Measurements from ENCODE around the gene PEX26. TPM values are rescaled to one million over a fixed set of nuclear protein-coding genes. Genes with fewer than 3 reads are reported as not detected.
A peak's percentile ranks its signal among the peaks of the same experiment; 100 is the strongest.
"Not testable (repeated sequence)": the region's sequence is repeated elsewhere in the genome, so short reads cannot be mapped to it uniquely, and the experiment has no call there.

Gene PEX26
- total RNA-seq, 1 experiment from 2014 or later = 19.2 TPM

DNA sequence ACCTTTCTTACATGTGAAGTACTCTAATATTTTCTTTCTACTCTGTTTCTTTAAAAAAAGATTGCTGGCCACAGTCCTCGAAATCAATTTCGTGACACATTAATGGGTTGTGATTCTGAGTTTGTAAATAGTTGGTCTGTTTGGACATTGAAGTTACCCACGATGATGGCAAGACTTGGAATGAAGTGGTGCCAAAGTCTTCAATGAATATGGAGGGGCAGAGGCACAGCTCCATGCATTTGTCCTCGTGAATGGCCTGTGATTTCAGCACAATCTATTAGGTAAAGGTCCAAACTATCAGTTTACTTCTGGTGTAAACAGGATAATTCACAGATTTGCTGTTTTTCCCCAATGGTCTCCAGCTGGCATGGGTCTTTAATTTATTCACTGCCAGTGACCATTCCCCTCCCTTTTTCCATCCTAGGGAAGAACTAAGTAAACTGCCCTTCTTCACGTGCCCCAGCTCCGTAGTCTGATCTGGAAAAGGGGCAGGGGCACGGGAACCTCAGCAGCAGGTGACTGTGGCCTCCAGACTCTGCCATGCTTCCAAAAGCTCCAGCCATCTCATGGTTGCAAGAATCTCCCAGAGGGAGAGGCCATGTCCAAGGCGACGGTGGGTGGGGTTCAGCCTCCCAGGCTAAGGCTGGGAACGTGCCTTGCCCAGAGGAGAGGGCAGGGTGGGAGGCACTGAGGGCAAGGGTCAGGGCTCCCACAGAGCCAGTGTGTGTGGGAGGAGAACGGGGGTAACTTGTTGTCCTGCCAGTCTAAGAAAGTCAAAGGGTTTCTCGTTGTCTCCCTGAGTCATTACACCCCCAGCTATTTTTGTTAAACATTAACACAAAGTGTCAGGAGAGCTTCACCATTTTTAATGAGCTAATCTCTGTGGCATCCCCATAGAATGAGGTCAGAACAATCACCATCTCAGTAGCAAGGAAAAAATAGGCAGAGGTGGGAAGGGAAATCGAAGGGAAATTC, 16.9 kb upstream of the PEX26 start:
- Histone ChIP-seq H3K27me3 (replicated peaks) (no peaks in the 10 kb centered on the region), H3K9me3 (replicated peaks) (no peaks in the 10 kb centered on the region), H3K36me3 (no peaks in the 10 kb centered on the region), H3K4me3 (no peak overlapping the region), H3K4me1 (replicated peaks) (peaks cover 46% of the 10 kb centered on the region), H3K27ac (0 out of 2 replicates have a peak overlapping the region, but pooled peaks have one; percentile 13)
- peak in 1 of 2 experiments; percentile 29 for DNase-seq (ENCODE audit: low read depth in 1 of 2, low spot score in 2 of 2)

- H3K27ac ChIP-seq = no peak overlapping the region
- no peaks in the 10 kb centered on the region for H3K36me3 ChIP-seq
- H3K27me3 ChIP-seq (replicated peaks) = no peaks in the 10 kb centered on the region
- no peak overlapping the region for H3K4me3 ChIP-seq
- H3K9me3 ChIP-seq (replicated peaks) = no peaks in the 10 kb centered on the region
- peaks cover 35% of the 10 kb centered on the region for H3K4me1 ChIP-seq (replicated peaks)
- no peak for DNase-seq (ENCODE audit: low read depth in 1 of 2, low spot score in 2 of 2)
Measured at GRCh38 chr22:18062421-18062820, 15.4 kb upstream of the PEX26 start.

DNA sequence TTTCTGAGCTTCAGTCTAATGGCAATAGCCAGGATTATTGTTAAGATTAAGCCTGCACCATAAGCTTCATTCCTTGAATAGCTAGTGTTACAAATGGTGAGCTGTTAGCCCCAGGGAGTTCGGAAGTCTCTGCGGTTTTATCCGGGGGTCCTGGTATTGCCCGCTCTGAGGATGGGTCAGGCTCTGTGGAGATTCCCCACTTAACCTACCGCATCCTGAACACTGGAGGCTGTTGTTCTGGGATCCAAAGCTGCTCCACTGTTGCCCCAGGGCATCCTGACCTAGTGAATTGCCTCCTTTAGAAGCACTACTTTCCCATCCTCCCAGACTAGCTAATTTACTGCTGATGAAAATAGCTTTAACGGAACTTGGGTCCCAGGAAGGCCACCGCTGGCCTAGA, 14.5 kb upstream of the PEX26 start:
- Histone ChIP-seq H3K9me3 (replicated peaks) (no peaks in the 10 kb centered on the region), H3K4me1 (replicated peaks) (peaks cover 35% of the 10 kb centered on the region), H3K36me3 (no peaks in the 10 kb centered on the region), H3K27me3 (replicated peaks) (no peaks in the 10 kb centered on the region), H3K27ac (no peak overlapping the region), H3K4me3 (no peak overlapping the region)
- peak in 1 of 2 experiments; percentile 29 for DNase-seq (ENCODE audit: low read depth in 1 of 2, low spot score in 2 of 2)

DNA sequence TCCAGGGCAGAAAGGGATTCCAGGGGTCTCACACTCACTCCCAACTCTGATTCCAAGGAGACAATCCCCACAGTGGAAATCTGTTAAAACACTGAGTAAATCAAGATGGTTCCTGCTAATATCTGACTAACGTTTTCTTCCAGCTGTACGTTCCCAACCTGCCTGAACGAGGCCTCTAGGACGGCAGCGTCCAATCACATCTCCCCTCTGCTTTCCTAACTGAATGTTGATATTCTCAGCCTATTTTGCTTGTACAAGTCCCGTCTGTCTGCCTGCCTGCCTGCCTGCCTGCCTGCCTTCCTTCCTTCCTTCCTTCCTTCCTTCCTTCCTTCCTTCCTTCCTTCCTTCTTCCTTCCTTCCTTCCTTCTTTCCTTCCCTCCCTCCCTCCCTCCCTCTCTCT, 14.1 kb upstream of the PEX26 start:
- H3K9me3 ChIP-seq (replicated peaks); H3K36me3 ChIP-seq; H3K4me3 ChIP-seq; H3K27ac ChIP-seq; DNase-seq (ENCODE audit: low read depth in 1 of 2, low spot score in 2 of 2); H3K27me3 ChIP-seq (replicated peaks): not testable (repeated sequence)
- peaks cover 39% of the 10 kb centered on the region for H3K4me1 ChIP-seq (replicated peaks)

DNA sequence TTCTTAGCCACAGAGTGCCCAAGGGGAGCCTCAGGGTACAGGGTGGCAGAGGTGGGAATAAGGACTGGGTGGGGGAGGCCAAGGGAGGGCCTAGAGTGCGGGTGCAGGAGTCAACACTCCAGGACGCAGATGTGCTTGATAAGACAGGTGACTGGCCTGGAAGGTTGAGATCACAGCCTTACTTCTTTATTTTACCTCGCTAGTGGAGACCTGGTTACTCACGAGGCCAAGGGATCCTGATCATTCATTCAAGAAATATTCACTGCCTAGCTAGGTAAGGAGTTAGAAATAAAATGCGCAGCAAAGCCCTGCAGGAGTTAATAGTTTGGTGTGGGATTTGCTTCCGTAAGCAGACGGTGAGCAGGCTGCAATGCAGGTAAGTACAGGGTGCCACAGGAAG, 13.2 kb upstream of the PEX26 start:
- peaks cover 40% of the 10 kb centered on the region for H3K4me1 ChIP-seq (replicated peaks)
- no peaks in the 10 kb centered on the region for H3K27me3 ChIP-seq (replicated peaks)
- no peak overlapping the region for H3K27ac ChIP-seq
- H3K4me3 ChIP-seq = no peak overlapping the region
- no peaks in the 10 kb centered on the region for H3K9me3 ChIP-seq (replicated peaks)
- H3K36me3 ChIP-seq = no peaks in the 10 kb centered on the region
- no peak for DNase-seq (ENCODE audit: low read depth in 1 of 2, low spot score in 2 of 2)

DNA sequence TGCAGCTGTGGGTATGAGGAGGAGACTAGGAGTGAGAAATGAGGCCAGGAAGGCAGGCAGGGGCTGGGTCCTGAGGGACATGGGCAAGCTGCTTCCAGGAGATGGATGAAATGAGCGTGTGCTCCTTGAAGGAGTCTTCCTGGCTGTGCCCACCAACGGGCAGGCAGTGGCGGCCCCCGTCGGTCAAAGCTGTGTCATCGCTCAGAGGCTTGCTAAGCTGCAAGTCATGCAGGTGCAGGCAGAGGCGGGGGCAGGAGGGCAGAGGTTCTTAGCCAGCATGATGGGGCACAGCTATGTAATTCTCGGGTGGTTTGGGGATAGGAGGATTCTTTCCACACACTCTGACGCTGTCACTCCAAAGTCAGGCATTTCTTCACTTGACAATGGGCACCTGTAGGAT, 12.5 kb upstream of the PEX26 start:
- Histone ChIP-seq H3K27ac (no peak overlapping the region), H3K4me3 (no peak overlapping the region), H3K27me3 (replicated peaks) (no peaks in the 10 kb centered on the region), H3K36me3 (no peaks in the 10 kb centered on the region), H3K9me3 (replicated peaks) (no peaks in the 10 kb centered on the region), H3K4me1 (replicated peaks) (peaks cover 40% of the 10 kb centered on the region)
- no peak for DNase-seq (ENCODE audit: low read depth in 1 of 2, low spot score in 2 of 2)

DNA sequence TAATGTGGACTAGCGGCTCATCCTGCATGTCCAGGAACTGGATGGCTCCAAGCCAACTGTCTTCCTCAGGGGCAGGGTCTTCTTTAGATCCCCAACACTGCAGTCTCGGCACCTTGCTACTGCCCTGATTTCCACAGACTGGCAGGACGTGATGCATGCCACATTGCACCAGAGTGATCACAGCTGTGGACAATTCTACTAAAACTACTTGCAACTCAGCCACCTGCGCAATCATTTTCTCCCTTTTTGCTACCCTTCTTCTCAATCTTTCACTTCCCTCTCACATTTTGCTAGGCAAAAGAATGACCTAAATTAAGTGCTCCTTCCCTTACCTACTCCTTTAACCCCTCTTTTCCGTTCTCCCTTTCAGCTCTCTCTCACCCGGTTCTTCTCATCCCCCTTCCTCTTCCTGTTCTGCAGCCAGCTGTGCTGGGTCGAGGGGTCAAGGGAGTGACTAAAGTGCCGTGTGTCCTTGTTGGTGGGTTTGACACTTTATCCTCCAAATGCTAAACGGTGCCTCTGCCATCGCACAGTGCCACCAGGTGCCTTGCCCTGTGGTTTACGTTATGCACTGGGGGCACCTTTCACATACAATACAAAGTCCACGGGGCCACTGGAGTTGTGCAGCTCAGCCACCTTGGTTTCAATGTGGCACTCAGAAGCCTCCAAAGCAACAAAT, 11.5 kb upstream of the PEX26 start:
- no peak overlapping the region for H3K27ac ChIP-seq
- H3K9me3 ChIP-seq (replicated peaks) = no peaks in the 10 kb centered on the region
- no peak overlapping the region for H3K4me3 ChIP-seq
- no peak for DNase-seq (ENCODE audit: low read depth in 1 of 2, low spot score in 2 of 2)
- no peaks in the 10 kb centered on the region for H3K36me3 ChIP-seq
- no peaks in the 10 kb centered on the region for H3K27me3 ChIP-seq (replicated peaks)
- H3K4me1 ChIP-seq (replicated peaks) = peaks cover 33% of the 10 kb centered on the region

GRCh38 chr22:18067121-18067520, 10.7 kb upstream of the PEX26 start:
- Histone ChIP-seq H3K27ac (no peak overlapping the region), H3K4me1 (replicated peaks) (peaks cover 30% of the 10 kb centered on the region), H3K27me3 (replicated peaks) (no peaks in the 10 kb centered on the region), H3K36me3 (no peaks in the 10 kb centered on the region), H3K9me3 (replicated peaks) (no peaks in the 10 kb centered on the region), H3K4me3 (no peak overlapping the region)
- no peak for DNase-seq (ENCODE audit: low read depth in 1 of 2, low spot score in 2 of 2)

DNA sequence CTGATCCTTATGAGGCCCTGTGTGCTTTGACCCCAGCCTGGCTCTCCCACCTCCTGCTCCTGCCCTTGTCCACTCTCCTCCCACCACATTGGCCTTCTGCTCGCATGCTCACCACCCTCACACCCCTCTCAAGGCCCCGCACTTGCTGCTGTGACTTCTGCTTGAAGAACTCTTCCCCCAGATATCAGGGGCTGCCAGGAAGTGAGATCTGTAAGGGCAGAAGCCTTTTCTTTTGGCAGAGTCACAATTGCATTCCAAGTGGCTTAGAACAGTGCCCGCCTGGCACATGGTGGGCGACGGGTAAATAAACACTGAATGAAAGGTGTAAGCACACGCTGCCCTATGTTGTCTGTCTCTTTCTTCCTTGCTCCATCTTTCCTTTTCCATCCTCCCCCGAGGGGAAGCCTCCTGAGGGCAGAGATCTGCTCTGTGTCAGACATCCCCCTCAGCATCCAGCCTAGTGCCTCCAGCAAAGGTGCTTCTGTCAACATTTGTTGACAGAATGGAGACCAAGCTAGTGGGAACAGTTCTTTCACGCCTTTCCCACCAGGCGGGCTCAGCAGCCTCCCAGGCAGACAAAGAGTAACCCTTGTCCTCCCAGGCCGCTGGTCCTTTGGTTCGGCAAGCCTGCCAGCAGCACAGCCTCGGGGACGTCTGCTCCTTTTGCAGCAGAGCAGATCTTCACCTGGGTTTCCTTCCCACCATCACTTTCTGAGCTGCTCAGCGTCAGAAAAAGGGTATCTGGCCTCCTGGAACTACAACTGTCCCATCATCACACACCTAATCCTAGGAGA, 10.0 kb upstream of the PEX26 start:
- peak in 1 of 2 experiments; percentile 26 for DNase-seq (ENCODE audit: low read depth in 1 of 2, low spot score in 2 of 2)
- H3K27me3 ChIP-seq (replicated peaks) = no peaks in the 10 kb centered on the region
- peak overlapping the region; percentile 43 for H3K27ac ChIP-seq
- H3K4me3 ChIP-seq = no peak overlapping the region
- H3K36me3 ChIP-seq = no peaks in the 10 kb centered on the region
- peaks cover 28% of the 10 kb centered on the region for H3K4me1 ChIP-seq (replicated peaks)
- no peaks in the 10 kb centered on the region for H3K9me3 ChIP-seq (replicated peaks)

DNA sequence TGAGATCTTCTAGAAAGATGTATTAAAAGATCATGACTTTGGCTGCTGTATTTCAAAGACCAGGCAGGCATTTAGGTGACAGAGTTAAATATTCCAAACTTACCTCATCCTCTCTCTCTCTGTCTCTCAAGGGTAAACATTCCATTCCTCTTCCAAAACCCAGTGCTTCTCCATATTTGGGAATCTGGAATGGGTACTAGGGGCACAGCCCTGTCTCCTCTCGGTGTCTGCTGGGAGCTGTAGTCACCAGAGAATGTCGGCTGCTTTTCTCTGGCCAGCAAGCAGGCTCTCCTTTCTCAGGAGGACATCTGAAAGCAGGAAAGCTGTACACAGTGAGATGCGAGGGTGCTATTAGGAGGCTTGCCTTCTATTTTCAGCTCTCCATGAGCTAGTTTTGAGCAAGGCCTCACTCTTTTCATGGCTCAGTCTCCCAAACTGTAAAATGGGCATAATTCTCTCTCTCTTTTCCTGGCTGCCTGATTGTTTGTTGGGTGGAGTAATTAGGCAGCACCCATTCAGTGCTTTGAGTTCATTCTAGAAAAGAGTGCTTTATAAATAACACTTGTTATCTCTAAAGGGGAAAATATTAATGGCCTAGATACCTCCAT, 9.3 kb upstream of the PEX26 start:
- peaks cover 21% of the 10 kb centered on the region for H3K4me1 ChIP-seq (replicated peaks)
- no peak overlapping the region for H3K4me3 ChIP-seq
- H3K9me3 ChIP-seq (replicated peaks) = no peaks in the 10 kb centered on the region
- no peaks in the 10 kb centered on the region for H3K36me3 ChIP-seq
- no peaks in the 10 kb centered on the region for H3K27me3 ChIP-seq (replicated peaks)
- DNase-seq (ENCODE audit: low read depth in 1 of 2, low spot score in 2 of 2) = peak in 1 of 2 experiments; percentile 41
- H3K27ac ChIP-seq = peak overlapping the region; percentile 43

- H3K36me3 ChIP-seq = no peaks in the 10 kb centered on the region
- H3K9me3 ChIP-seq (replicated peaks) = no peaks in the 10 kb centered on the region
- H3K4me3 ChIP-seq = no peak overlapping the region
- no peaks in the 10 kb centered on the region for H3K27me3 ChIP-seq (replicated peaks)
- no peak overlapping the region for H3K27ac ChIP-seq
- DNase-seq (ENCODE audit: low read depth in 1 of 2, low spot score in 2 of 2) = no peak
- peaks cover 18% of the 10 kb centered on the region for H3K4me1 ChIP-seq (replicated peaks)
Measured at GRCh38 chr22:18069041-18069440, 8.7 kb upstream of the PEX26 start.

DNA sequence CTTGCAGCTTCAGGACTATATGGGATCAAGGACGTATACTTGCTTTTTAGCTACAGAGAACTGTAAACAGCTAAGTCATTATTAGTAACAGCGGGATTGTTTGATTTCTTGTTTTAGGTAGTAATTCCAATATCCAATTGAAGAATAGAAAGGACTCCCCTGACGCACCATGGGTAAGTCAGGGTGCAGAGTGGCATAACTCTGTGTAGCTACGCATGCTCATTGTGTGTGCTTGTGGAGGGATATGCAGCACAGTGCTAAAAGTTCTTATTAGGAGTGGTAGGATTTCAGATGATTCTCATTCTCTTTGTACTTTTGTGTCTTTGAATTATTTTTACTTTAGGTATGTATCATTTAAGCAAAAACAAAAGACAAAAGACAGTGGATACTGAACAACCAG, 7.7 kb upstream of the PEX26 start:
- Histone ChIP-seq H3K36me3 (no peaks in the 10 kb centered on the region), H3K9me3 (replicated peaks) (no peaks in the 10 kb centered on the region), H3K27ac (no peak overlapping the region), H3K27me3 (replicated peaks) (no peaks in the 10 kb centered on the region), H3K4me1 (replicated peaks) (peaks cover 18% of the 10 kb centered on the region), H3K4me3 (no peak overlapping the region)
- DNase-seq (ENCODE audit: low read depth in 1 of 2, low spot score in 2 of 2) = no peak

DNA sequence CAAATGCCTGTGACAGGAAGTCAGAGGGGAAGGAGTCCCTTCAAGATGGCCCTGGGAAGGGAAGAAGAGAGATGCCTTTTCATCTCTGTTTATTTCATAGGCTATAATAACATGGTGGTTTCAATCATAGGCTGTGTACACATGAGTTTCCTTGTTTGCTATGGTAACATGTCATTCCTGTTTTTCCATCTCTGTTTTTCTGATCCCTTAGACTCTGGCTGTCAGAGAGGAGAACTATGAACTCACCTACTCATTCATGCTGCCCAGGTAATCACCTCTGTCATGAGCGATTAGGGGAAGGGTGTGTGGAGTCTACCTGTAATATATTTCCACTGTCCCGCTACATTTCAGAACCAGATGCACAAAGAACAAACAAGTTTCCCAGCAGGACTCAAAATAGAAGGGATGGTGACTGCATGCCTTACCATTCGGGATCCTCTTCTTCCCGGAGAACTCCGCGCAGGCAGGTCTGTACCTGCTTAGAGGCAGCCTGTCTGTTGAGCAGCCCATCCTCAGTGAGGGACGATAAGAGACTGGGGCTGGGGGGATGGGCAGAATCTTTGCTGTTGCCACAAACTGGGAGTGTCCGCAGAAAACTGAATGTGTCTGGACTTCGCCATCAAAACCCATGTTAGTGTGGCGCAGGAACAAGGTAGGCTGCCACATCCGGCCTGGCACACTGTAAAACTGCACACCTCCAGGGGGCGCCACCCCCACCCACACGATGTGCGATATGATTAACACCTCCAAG, 7.1 kb upstream of the PEX26 start:
- Histone ChIP-seq H3K36me3 (no peaks in the 10 kb centered on the region), H3K27ac (no peak overlapping the region), H3K4me3 (no peak overlapping the region), H3K9me3 (replicated peaks) (no peaks in the 10 kb centered on the region), H3K4me1 (replicated peaks) (peaks cover 18% of the 10 kb centered on the region), H3K27me3 (replicated peaks) (no peaks in the 10 kb centered on the region)
- DNase-seq (ENCODE audit: low read depth in 1 of 2, low spot score in 2 of 2) = no peak

Data from SJSA1 (cell line).